Peyer's patch (tissue), 4 donors: ENCODE results near the gene TEX48.

Experiments used
- POLR2A ChIP-seq, 2 donors: fragments of 450-650 bp; IDR thresholded peaks; one replicate each; pipeline ENCODE4 v1.5.1; 2017; ENCODE audit warnings: antibody characterized with exemption in 2 of 2, mild to moderate bottlenecking in 2 of 2, moderate library complexity in 2 of 2
- TF ChIP-seq, protein P1 (sequence below), 6 experiments: fragments of 450-650 bp in 4 of 6; fragments of 200-600 bp in 2 of 6; sonication (generic) in 1 of 6; IDR thresholded peaks; one replicate each; pipeline ENCODE4 v1.5.1; 2017 to 2019; ENCODE audit warnings: antibody characterized with exemption in 6 of 6, mild to moderate bottlenecking in 3 of 6, moderate library complexity in 1 of 6

DNA sequence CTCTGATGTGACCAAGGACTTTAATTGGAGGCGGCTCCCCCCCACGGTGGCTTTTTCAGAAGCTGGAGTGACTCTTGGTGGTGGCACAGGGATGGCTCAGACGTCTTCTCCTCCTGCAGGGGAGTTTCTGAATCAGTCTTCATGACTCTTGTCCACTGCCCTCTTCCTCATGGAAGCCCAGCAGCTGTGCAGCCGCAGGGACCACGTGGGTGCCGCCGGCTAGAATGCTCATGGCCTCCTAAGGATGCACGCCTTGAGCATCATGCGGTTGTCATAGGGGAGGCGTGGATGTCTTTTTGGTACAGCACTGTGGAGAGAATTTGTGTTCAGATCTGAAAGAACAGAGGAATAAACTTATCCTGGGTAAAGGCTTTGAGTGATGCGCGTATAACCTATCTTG is 25.7 kb downstream of the TEX48 start:
- TF ChIP-seq, protein P1, sequence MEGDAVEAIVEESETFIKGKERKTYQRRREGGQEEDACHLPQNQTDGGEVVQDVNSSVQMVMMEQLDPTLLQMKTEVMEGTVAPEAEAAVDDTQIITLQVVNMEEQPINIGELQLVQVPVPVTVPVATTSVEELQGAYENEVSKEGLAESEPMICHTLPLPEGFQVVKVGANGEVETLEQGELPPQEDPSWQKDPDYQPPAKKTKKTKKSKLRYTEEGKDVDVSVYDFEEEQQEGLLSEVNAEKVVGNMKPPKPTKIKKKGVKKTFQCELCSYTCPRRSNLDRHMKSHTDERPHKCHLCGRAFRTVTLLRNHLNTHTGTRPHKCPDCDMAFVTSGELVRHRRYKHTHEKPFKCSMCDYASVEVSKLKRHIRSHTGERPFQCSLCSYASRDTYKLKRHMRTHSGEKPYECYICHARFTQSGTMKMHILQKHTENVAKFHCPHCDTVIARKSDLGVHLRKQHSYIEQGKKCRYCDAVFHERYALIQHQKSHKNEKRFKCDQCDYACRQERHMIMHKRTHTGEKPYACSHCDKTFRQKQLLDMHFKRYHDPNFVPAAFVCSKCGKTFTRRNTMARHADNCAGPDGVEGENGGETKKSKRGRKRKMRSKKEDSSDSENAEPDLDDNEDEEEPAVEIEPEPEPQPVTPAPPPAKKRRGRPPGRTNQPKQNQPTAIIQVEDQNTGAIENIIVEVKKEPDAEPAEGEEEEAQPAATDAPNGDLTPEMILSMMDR (IDR thresholded peaks at IDR 0.05) = no peak
- no peak for TF ChIP-seq POLR2A (IDR thresholded peaks at IDR 0.05)
